Fibroblast of lung (primary cell): ENCODE results near the gene NKAIN2. TPM values are rescaled to one million over a fixed set of nuclear protein-coding genes. Genes with fewer than 3 reads are reported as not detected.

Experiments
- DNase-seq, 2 donors: peaks; one replicate each; pipeline versions ENCODE4 v3.0.0 to v3.0.0-alpha.2; 2010; ENCODE audit warnings: low read depth in 2 of 2
- H2AFZ ChIP-seq: 2 replicates; pipeline ENCODE4 v1.5.1; 2012; ENCODE audit warnings: low read length, control low read depth, inconsistent platforms
- H3K27ac ChIP-seq: 2 replicates; pipeline ENCODE4 v1.5.1; 2011; ENCODE audit warnings: low read length, control low read depth; ENCODE audit not compliant: insufficient read depth
- H3K27me3 ChIP-seq: 2 replicates; pipeline ENCODE4 v1.5.1; 2011; ENCODE audit warnings: mild to moderate bottlenecking, low read length; ENCODE audit not compliant: control insufficient read depth, insufficient read depth
- H3K36me3 ChIP-seq: 2 replicates; pipeline ENCODE4 v1.5.1; 2011; ENCODE audit warnings: low read length; ENCODE audit not compliant: control insufficient read depth, insufficient read depth
- H3K4me1 ChIP-seq: 2 replicates; pipeline ENCODE4 v1.5.1; 2011; ENCODE audit warnings: low read length; ENCODE audit not compliant: control insufficient read depth, insufficient read depth; ENCODE audit errors: extremely low read depth
- H3K4me2 ChIP-seq: 2 replicates; pipeline ENCODE4 v1.5.1; 2011; ENCODE audit warnings: low read length, control low read depth; ENCODE audit not compliant: insufficient read depth; ENCODE audit errors: extremely low read depth
- H3K4me3 ChIP-seq, 4 experiments: fragments of 200-600 bp in 1 of 4; sonication (generic) in 1 of 4; replicated peaks in 1 of 4; 2 replicates each; pipeline ENCODE4 v1.5.1; 2011 to 2016; ENCODE audit warnings: low read length in 4 of 4, low read depth in 3 of 4, mild to moderate bottlenecking in 3 of 4, control low read depth in 2 of 4, inconsistent platforms in 1 of 4, mixed read lengths in 1 of 4; ENCODE audit not compliant: insufficient read depth in 1 of 4; ENCODE audit errors: control extremely low read depth in 1 of 4
- H3K79me2 ChIP-seq: 2 replicates; pipeline ENCODE4 v1.5.1; 2012; ENCODE audit warnings: mild to moderate bottlenecking, low read length, inconsistent platforms; ENCODE audit not compliant: control insufficient read depth, insufficient read depth
- H3K9ac ChIP-seq: 2 replicates; pipeline ENCODE4 v1.5.1; 2011; ENCODE audit warnings: mild to moderate bottlenecking, low read length, control low read depth; ENCODE audit not compliant: insufficient read depth
- H3K9me3 ChIP-seq: 2 replicates; pipeline ENCODE4 v1.5.1; 2012; ENCODE audit warnings: low read depth, low read length; ENCODE audit not compliant: control insufficient read depth, insufficient read depth
- H4K20me1 ChIP-seq: 2 replicates; pipeline ENCODE4 v1.5.1; 2011; ENCODE audit warnings: low read length; ENCODE audit not compliant: control insufficient read depth, insufficient read depth; ENCODE audit errors: extremely low read depth
- EZH2 ChIP-seq: IDR thresholded peaks from 2 replicates; pipeline ENCODE4 v1.5.1; 2012; ENCODE audit warnings: low read length, control low read depth, mild to moderate bottlenecking; ENCODE audit errors: missing control alignments
- polyA plus RNA-seq, 2 donors: library from polyadenylated mRNA; depleted of rRNA in 1 of 2; stranded (reverse) in 1 of 2; unstranded in 1 of 2; fragments of >200 nt; gene quantifications; 2 replicates each; pipeline ENCODE4 v1.2.1, GENCODE V29; 2011 to 2012; ENCODE audit warnings: missing spikeins in 1 of 2
- total RNA-seq: library from RNA; depleted of rRNA; stranded (reverse); fragments of >200 nt; gene quantifications from 2 replicates; pipeline ENCODE4 v1.2.1, GENCODE V29; 2014
- TF ChIP-seq, protein P1 (sequence below), 2 donors: IDR thresholded peaks in 1 of 2; conservative IDR thresholded peaks in 1 of 2; 1 replicate in 1 of 2; 2 replicates in 1 of 2; pipeline ENCODE4 v1.5.1; 2011 to 2012; ENCODE audit warnings: low read length in 2 of 2, control low read depth in 1 of 2, inconsistent platforms in 1 of 2, low read depth in 1 of 2, mild to moderate bottlenecking in 1 of 2

NKAIN2 gene
- total and polyA plus RNA-seq, 2 donors (not counting 1 experiment from before 2014, with no cell fraction given), result not detected

GRCh38 chr6:124110514-124110913 is 306.8 kb downstream of the NKAIN2 start:
- Histone ChIP-seq H3K36me3 (no peaks in the 10 kb centered on the region), H3K79me2 (no peaks in the 10 kb centered on the region), H3K4me2 (no peak overlapping the region), H2AFZ (no peak overlapping the region), H3K9ac (no peak overlapping the region), H3K9me3 (no peaks in the 10 kb centered on the region), H3K4me3 (no peak overlapping the region), H3K27me3 (no peaks in the 10 kb centered on the region), H3K4me1 (no peaks in the 10 kb centered on the region), H4K20me1 (no peaks in the 10 kb centered on the region), H3K27ac (no peak overlapping the region)
- no peak for TF ChIP-seq EZH2
- TF ChIP-seq, protein P1, sequence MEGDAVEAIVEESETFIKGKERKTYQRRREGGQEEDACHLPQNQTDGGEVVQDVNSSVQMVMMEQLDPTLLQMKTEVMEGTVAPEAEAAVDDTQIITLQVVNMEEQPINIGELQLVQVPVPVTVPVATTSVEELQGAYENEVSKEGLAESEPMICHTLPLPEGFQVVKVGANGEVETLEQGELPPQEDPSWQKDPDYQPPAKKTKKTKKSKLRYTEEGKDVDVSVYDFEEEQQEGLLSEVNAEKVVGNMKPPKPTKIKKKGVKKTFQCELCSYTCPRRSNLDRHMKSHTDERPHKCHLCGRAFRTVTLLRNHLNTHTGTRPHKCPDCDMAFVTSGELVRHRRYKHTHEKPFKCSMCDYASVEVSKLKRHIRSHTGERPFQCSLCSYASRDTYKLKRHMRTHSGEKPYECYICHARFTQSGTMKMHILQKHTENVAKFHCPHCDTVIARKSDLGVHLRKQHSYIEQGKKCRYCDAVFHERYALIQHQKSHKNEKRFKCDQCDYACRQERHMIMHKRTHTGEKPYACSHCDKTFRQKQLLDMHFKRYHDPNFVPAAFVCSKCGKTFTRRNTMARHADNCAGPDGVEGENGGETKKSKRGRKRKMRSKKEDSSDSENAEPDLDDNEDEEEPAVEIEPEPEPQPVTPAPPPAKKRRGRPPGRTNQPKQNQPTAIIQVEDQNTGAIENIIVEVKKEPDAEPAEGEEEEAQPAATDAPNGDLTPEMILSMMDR (conservative IDR thresholded peaks at IDR 0.05 in 1 of 2, IDR thresholded peaks at IDR 0.05 in 1 of 2; ENCODE audit: low read depth in 1 of 2, low read length in 2 of 2), result no peak
- no peak for DNase-seq

- Histone ChIP-seq H3K4me1 (no peaks in the 10 kb centered on the region), H3K36me3 (no peaks in the 10 kb centered on the region), H3K9me3 (no peaks in the 10 kb centered on the region), H2AFZ (no peak overlapping the region), H3K4me2 (no peak overlapping the region), H3K4me3 (no peak overlapping the region), H3K27ac (no peak overlapping the region), H3K27me3 (no peaks in the 10 kb centered on the region), H4K20me1 (no peaks in the 10 kb centered on the region), H3K79me2 (no peaks in the 10 kb centered on the region), H3K9ac (no peak overlapping the region)
- DNase-seq, result no peak
- TF ChIP-seq, protein P1 (conservative IDR thresholded peaks at IDR 0.05 in 1 of 2, IDR thresholded peaks at IDR 0.05 in 1 of 2; ENCODE audit: low read depth in 1 of 2, low read length in 2 of 2), result no peak
Observed at GRCh38 chr6:124119596-124119995, 315.9 kb downstream of the NKAIN2 start.

DNA sequence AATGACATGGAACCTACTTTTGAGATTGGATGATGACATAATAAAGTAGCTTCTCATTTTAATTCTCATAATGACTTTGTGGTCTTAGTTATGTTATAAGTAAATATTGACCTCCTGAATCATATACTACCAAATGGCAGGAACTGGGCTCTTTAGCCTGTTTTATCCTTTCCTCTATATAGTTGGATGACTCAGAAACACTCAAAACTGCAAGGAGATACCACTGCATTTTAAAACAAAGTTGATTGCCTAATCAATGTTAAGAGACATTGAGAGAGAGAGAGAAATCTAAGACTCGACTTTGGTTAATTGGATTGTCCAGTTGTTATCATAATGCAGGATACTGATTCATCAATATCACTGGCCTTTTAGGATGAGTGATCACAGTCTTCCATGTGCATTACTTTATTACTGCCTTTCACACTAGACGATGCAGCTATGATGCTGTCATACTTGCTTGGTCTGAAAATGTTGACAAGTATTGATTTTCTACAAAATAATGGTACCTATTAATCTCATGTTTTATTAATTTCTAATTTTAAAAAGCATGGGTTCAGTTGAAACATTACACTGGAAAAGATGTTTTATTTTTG is 320.0 kb downstream of the NKAIN2 start:
- DNase-seq, result peak; percentile 18 to 27
- Histone ChIP-seq H3K4me3 (no peak overlapping the region), H3K9ac (no peak overlapping the region), H4K20me1 (no peaks in the 10 kb centered on the region), H3K9me3 (no peaks in the 10 kb centered on the region), H3K36me3 (no peaks in the 10 kb centered on the region), H3K4me2 (no peak overlapping the region), H2AFZ (no peak overlapping the region), H3K27me3 (no peaks in the 10 kb centered on the region), H3K4me1 (no peaks in the 10 kb centered on the region), H3K27ac (no peak overlapping the region), H3K79me2 (no peaks in the 10 kb centered on the region)
- no peak for TF ChIP-seq EZH2
- TF ChIP-seq, protein P1 (conservative IDR thresholded peaks at IDR 0.05 in 1 of 2, IDR thresholded peaks at IDR 0.05 in 1 of 2; ENCODE audit: low read depth in 1 of 2, low read length in 2 of 2), result no peak
